ENCODE data around the gene TSHZ3.
A peak's percentile ranks its signal among the peaks of the same experiment; 100 is the strongest.

DNA sequence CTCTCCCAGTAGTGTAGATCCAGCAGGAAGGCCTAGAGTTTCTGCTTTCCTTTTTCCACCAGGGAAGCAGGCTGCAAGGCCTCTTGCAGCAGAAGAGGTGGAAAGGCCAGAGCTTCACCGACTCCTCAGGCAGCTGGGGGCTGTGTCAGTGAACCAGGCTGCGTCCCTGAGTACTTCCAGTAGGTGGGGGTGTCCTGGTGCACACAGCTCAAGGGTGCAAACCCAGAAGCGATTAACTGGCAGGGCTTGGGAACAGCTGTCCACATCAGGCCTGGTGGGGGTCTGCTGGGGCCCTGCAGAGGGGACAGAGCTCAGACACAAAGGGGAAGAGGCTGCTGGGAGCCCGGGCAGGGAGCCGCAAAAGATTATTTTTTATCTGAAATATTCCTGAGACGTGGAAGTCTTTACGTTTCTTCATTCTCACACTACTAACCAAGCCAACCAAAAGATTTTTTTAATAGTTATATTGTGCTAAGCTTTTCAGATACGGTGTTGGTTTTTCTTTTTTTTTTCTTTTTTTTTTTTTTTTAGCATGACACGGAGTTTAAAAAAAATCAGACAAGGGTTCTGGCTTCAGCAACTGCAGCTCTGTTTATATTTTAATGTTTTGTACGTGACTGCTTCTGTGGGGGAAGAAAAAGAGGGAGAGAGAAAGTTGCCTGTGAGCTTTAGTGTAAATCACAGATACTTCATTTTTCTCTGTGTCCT lies 11.0 kb downstream of the TSHZ3 start:
- TF ChIP-seq, protein P1, sequence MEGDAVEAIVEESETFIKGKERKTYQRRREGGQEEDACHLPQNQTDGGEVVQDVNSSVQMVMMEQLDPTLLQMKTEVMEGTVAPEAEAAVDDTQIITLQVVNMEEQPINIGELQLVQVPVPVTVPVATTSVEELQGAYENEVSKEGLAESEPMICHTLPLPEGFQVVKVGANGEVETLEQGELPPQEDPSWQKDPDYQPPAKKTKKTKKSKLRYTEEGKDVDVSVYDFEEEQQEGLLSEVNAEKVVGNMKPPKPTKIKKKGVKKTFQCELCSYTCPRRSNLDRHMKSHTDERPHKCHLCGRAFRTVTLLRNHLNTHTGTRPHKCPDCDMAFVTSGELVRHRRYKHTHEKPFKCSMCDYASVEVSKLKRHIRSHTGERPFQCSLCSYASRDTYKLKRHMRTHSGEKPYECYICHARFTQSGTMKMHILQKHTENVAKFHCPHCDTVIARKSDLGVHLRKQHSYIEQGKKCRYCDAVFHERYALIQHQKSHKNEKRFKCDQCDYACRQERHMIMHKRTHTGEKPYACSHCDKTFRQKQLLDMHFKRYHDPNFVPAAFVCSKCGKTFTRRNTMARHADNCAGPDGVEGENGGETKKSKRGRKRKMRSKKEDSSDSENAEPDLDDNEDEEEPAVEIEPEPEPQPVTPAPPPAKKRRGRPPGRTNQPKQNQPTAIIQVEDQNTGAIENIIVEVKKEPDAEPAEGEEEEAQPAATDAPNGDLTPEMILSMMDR (IDR thresholded peaks at IDR 0.05; ENCODE audit: low read depth, low read length) = peak; percentile 38
- TF ChIP-seq, protein P2, sequence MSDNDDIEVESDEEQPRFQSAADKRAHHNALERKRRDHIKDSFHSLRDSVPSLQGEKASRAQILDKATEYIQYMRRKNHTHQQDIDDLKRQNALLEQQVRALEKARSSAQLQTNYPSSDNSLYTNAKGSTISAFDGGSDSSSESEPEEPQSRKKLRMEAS (IDR thresholded peaks at IDR 0.05; ENCODE audit: low read depth, low read length) = no peak
